ENCODE data around the gene RADX.

DNA sequence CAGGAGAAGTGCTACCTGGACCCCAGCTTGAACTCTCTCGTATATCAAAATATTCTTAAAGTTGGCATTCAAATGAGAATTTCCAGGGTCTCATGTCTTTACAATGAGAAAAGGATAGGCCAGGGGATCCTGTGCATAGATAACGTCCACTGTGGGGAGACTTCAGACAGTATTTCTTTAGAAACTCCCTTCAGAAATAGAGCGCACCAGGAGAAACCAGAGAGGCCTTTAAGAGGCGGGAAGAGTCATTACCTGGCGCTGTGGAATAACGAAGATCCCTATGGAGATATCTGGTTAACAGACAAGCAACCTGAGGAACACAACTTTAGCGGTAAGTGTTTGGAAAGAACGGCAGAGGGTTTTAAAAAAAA is 600 bp downstream of the RADX start:
- TF ChIP-seq, protein P1, sequence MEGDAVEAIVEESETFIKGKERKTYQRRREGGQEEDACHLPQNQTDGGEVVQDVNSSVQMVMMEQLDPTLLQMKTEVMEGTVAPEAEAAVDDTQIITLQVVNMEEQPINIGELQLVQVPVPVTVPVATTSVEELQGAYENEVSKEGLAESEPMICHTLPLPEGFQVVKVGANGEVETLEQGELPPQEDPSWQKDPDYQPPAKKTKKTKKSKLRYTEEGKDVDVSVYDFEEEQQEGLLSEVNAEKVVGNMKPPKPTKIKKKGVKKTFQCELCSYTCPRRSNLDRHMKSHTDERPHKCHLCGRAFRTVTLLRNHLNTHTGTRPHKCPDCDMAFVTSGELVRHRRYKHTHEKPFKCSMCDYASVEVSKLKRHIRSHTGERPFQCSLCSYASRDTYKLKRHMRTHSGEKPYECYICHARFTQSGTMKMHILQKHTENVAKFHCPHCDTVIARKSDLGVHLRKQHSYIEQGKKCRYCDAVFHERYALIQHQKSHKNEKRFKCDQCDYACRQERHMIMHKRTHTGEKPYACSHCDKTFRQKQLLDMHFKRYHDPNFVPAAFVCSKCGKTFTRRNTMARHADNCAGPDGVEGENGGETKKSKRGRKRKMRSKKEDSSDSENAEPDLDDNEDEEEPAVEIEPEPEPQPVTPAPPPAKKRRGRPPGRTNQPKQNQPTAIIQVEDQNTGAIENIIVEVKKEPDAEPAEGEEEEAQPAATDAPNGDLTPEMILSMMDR (conservative IDR thresholded peaks at IDR 0.05; ENCODE audit: low read depth, low read length) = no peak
- TF ChIP-seq EZH2 (IDR thresholded peaks at IDR 0.05; ENCODE audit: low read length, unreplicated experiment) = no peak
- no peak for TF ChIP-seq EZH2phosphoT487 (IDR thresholded peaks at IDR 0.05; ENCODE audit: borderline replicate concordance, low read length)
